CD8-positive, alpha-beta memory T cell (primary cell): Measurements from ENCODE around the gene USP16. TPM values are rescaled to one million over a fixed set of nuclear protein-coding genes. Genes with fewer than 3 reads are reported as not detected.
A peak's percentile ranks its signal among the peaks of the same experiment; 100 is the strongest.
"Not testable (repeated sequence)": the region's sequence is repeated elsewhere in the genome, so short reads cannot be mapped to it uniquely, and the experiment has no call there.

Source experiments
- CTCF ChIA-PET: fragments of 350-600 bp; sonication (Branson Sonifier 250); formaldehyde crosslinking; loops from one replicate; lab custom pipeline; 2021; ENCODE audit warnings: antibody characterized with exemption; lab: Charles Lee
- POLR2A ChIA-PET: fragments of 350-600 bp; sonication (Branson Sonifier 250); formaldehyde crosslinking; loops from one replicate; lab custom pipeline; 2021; ENCODE audit warnings: antibody characterized with exemption; lab: Charles Lee
- DNase-seq, 5 donors: peaks; one replicate each; pipeline versions ENCODE4 v3.0.0 to v3.0.0-alpha.2; 2020 to 2022; ENCODE audit warnings: mixed read lengths in 1 of 5
- H3K27ac ChIP-seq: one replicate; pipeline ENCODE4 v1.7.0; 2013; ENCODE audit warnings: low read depth, mild to moderate bottlenecking, low read length, moderate library complexity
- H3K27me3 ChIP-seq: 2 replicates; pipeline ENCODE4 v1.7.0; 2013; ENCODE audit warnings: low read length, mild to moderate bottlenecking; ENCODE audit not compliant: insufficient read depth, poor library complexity, severe bottlenecking
- H3K36me3 ChIP-seq: 2 replicates; pipeline ENCODE4 v1.7.0; 2013; ENCODE audit warnings: mild to moderate bottlenecking, low read length, moderate library complexity; ENCODE audit not compliant: insufficient read depth
- H3K4me1 ChIP-seq: 2 replicates; pipeline ENCODE4 v1.7.0; 2013; ENCODE audit warnings: mild to moderate bottlenecking, low read length, moderate library complexity; ENCODE audit not compliant: insufficient read depth
- H3K4me3 ChIP-seq: 2 replicates; pipeline ENCODE4 v1.7.0; 2013; ENCODE audit warnings: mild to moderate bottlenecking, low read length
- H3K9me3 ChIP-seq: 2 replicates; pipeline ENCODE4 v1.7.0; 2013; ENCODE audit warnings: mild to moderate bottlenecking, low read length
- H3K27ac Mint-ChIP-seq, 8 donors: one replicate each; pipeline ENCODE4 v1.8.0; 2020 to 2021; ENCODE audit warnings: mixed read lengths in 8 of 8, mild to moderate bottlenecking in 6 of 8, inconsistent platforms in 3 of 8, moderate library complexity in 3 of 8
- H3K27me3 Mint-ChIP-seq, 2 donors: one replicate each; pipeline ENCODE4 v1.8.0; 2020 to 2021; ENCODE audit warnings: mixed read lengths in 2 of 2, mild to moderate bottlenecking in 1 of 2, moderate library complexity in 1 of 2
- H3K36me3 Mint-ChIP-seq, 3 donors: one replicate each; pipeline ENCODE4 v1.8.0; 2020 to 2021; ENCODE audit warnings: mixed read lengths in 3 of 3, inconsistent platforms in 1 of 3, mild to moderate bottlenecking in 1 of 3
- H3K4me1 Mint-ChIP-seq, 3 donors: one replicate each; pipeline ENCODE4 v1.8.0; 2020 to 2021; ENCODE audit warnings: mixed read lengths in 3 of 3, inconsistent platforms in 1 of 3, mild to moderate bottlenecking in 1 of 3
- H3K4me3 Mint-ChIP-seq, 7 donors: one replicate each; pipeline ENCODE4 v1.8.0; 2020 to 2021; ENCODE audit warnings: mixed read lengths in 7 of 7, mild to moderate bottlenecking in 6 of 7, moderate library complexity in 4 of 7, inconsistent platforms in 2 of 7
- H3K9me3 Mint-ChIP-seq, 5 donors: one replicate each; pipeline ENCODE4 v1.8.0; 2020 to 2022; ENCODE audit warnings: mixed read lengths in 5 of 5, mild to moderate bottlenecking in 3 of 5, moderate library complexity in 2 of 5, inconsistent platforms in 1 of 5
- polyA plus RNA-seq: library from polyadenylated mRNA; unstranded; fragments of 300-500 nt; fragmentation: Illumina TruSeq; gene quantifications from one replicate; pipeline ENCODE4 v1.2.3, GENCODE V29; 2021
- total RNA-seq, 2 experiments: library from RNA; stranded (reverse); gene quantifications; one replicate each; pipeline ENCODE4 v1.2.3, GENCODE V29; 2021

Gene USP16
- total RNA-seq = 10 to 100 TPM; 55.7 to 55.9 TPM
- polyA plus RNA-seq = 32.5 TPM

DNA sequence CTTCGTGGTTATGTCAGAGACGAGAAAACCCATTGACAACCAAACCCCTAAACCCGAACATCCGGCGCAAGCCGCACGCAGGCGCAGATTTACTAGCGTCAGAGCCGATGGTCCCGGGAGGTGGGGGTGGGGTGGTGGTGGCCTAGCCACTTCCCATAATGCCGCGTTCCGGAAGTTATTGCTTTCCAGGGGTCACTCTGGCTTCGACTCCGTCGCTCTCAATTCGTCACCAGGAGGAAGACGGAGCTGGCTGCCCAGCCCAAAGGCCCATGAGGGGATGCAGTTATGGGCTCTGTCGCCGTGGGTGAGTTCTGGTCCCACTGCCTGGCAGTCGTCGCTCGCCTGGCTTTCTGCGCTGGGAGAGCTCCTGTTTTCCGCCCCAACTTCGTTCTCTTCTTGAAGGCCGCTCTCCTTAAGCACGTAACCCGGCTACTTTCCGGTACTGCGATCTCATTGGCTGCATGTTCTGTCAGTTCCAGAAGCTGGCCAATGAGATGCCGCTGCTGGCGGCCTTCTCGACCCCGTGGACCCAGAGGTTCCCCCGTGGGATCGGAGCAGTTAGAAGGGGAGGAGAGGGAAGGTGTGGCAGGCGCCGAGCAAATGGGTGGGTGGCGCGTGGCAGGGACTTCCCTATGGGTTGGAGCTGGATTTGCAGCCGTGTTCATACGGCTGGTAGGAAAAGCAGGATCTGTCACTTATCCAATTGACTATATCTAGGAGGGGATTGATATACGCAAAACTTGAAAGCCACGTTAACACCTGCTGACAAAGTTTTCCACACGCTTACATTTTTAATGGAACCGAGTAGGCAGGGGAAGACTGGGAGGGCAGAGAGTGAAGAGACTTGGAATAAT lies at the start of gene USP16:
TSS of gene USP16 (plus strand) at position 195 of the 854 bp plus-strand sequence. CDS start 3,246 bp downstream, outside the sequence.
- peaks cover 0 to 3% of the 10 kb centered on the region in 2 donors for H3K27me3 Mint-ChIP-seq
- no peaks in the 10 kb centered on the region for H3K9me3 Mint-ChIP-seq
- H3K4me3 Mint-ChIP-seq = peak within 1 kb of the TSS; percentile 91 to 99 (median 97)
- H3K9me3 ChIP-seq = no peaks in the 10 kb centered on the region
- peak; percentile 89 to 97 (median 96) for DNase-seq
- CTCF ChIA-PET = interaction anchor here (1.7 to 2.1 kb wide), 3 partner anchors 19 to 32 kb away, joined by 5 to 14 read pairs (median 8); partner anchors contain the start of gene LTN1
- H3K36me3 Mint-ChIP-seq = peaks cover 0 to 29% (median 9%) of the 10 kb centered on the region in 3 donors
- H3K36me3 ChIP-seq = no peaks in the 10 kb centered on the region
- H3K27ac Mint-ChIP-seq = peak within 1 kb of the TSS; percentile 97 to 100 (median 99)
- peak within 1 kb of the TSS; percentile 94 for H3K4me3 ChIP-seq
- POLR2A ChIA-PET = interaction anchor here (0.5 to 4.8 kb wide), 11 partner anchors 16 to 69 kb away, joined by 3 to 108 read pairs (median 4); partner anchors contain the start of genes CCT8 and LTN1
- no peaks in the 10 kb centered on the region for H3K27me3 ChIP-seq
- peak within 1 kb of the TSS; percentile 99 for H3K27ac ChIP-seq
- peaks cover 54% of the 10 kb centered on the region for H3K4me1 ChIP-seq
- peaks cover 50 to 73% (median 72%) of the 10 kb centered on the region in 3 donors for H3K4me1 Mint-ChIP-seq

GRCh38 chr21:28975397-28975796 lies 49.1 kb upstream of the USP16 start:
- Mint-ChIP-seq H3K4me3 (no peak overlapping the region), H3K36me3 (peaks cover 10 to 73% (median 19%) of the 10 kb centered on the region in 3 donors), H3K27me3 (no peaks in the 10 kb centered on the region), H3K4me1 (peaks cover 22 to 30% (median 24%) of the 10 kb centered on the region in 3 donors), H3K27ac (peak overlapping the region in 3 of 8 donors; percentile 15 to 54 (median 52)), H3K9me3 (no peaks in the 10 kb centered on the region)
- ChIA-PET CTCF (no interaction called here), POLR2A (no interaction called here)
- Histone ChIP-seq H3K4me3 (no peak overlapping the region), H3K27ac (no peak overlapping the region), H3K9me3 (no peaks in the 10 kb centered on the region), H3K27me3 (no peaks in the 10 kb centered on the region), H3K36me3 (peaks cover 24% of the 10 kb centered on the region), H3K4me1 (no peaks in the 10 kb centered on the region)
- DNase-seq = no peak

- CTCF ChIA-PET = no interaction called here
- Mint-ChIP-seq H3K9me3 (no peaks in the 10 kb centered on the region), H3K27me3 (no peaks in the 10 kb centered on the region), H3K4me1 (peaks cover 15 to 21% (median 16%) of the 10 kb centered on the region in 3 donors), H3K36me3 (peaks cover 13 to 82% (median 23%) of the 10 kb centered on the region in 3 donors), H3K4me3 (no peak overlapping the region), H3K27ac (no peak overlapping the region)
- H3K4me3 ChIP-seq = no peak overlapping the region
- H3K9me3 ChIP-seq = no peaks in the 10 kb centered on the region
- H3K27ac ChIP-seq = no peak overlapping the region
- H3K36me3 ChIP-seq = peaks cover 31% of the 10 kb centered on the region
- no peak for DNase-seq
- H3K4me1 ChIP-seq = no peaks in the 10 kb centered on the region
- no peaks in the 10 kb centered on the region for H3K27me3 ChIP-seq
- POLR2A ChIA-PET = no interaction called here
Measured at GRCh38 chr21:28979092-28979491, 45.4 kb upstream of the USP16 start.

DNA sequence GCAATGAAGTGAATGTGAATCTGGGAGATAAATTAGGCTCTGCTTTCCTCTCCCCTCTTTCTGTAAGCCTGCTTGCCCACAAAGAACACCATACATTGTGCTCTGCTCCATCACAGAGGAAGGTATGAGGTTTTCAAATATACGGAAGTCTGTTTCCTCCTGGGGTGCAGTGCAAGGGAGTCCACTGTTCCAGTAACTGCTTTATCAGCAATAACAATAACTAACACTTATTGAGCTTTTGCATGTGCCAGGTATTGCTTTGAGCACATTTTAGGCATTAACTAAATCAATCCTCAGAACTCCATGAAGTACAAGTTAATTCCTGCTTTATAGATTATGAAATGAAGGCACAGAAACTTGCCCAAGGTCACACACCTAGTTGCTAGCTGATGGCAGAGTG lies 41.8 kb upstream of the USP16 start:
- ChIA-PET CTCF (no interaction called here), POLR2A (no interaction called here)
- Histone ChIP-seq H3K4me3 (no peak overlapping the region), H3K9me3 (no peaks in the 10 kb centered on the region), H3K27me3 (no peaks in the 10 kb centered on the region), H3K36me3 (peaks cover 27% of the 10 kb centered on the region), H3K4me1 (no peaks in the 10 kb centered on the region), H3K27ac (no peak overlapping the region)
- Mint-ChIP-seq H3K9me3 (no peaks in the 10 kb centered on the region), H3K36me3 (peaks cover 13 to 78% (median 21%) of the 10 kb centered on the region in 3 donors), H3K27me3 (no peaks in the 10 kb centered on the region), H3K4me1 (peaks cover 5 to 25% (median 8%) of the 10 kb centered on the region in 3 donors), H3K27ac (peak overlapping the region in 2 of 8 donors; percentile 23 to 36), H3K4me3 (no peak overlapping the region)
- DNase-seq = no peak

- no peak overlapping the region for H3K27ac ChIP-seq
- peaks cover 13 to 55% (median 17%) of the 10 kb centered on the region in 3 donors for H3K36me3 Mint-ChIP-seq
- no peak overlapping the region for H3K4me3 ChIP-seq
- peaks cover 20% of the 10 kb centered on the region for H3K4me1 ChIP-seq
- H3K36me3 ChIP-seq = peaks cover 13% of the 10 kb centered on the region
- H3K4me3 Mint-ChIP-seq = no peak overlapping the region
- H3K9me3 Mint-ChIP-seq = no peaks in the 10 kb centered on the region
- H3K27me3 ChIP-seq = no peaks in the 10 kb centered on the region
- CTCF ChIA-PET = no interaction called here
- POLR2A ChIA-PET = no interaction called here
- H3K27me3 Mint-ChIP-seq = no peaks in the 10 kb centered on the region
- no peaks in the 10 kb centered on the region for H3K9me3 ChIP-seq
- no peak overlapping the region for H3K27ac Mint-ChIP-seq
- H3K4me1 Mint-ChIP-seq = peaks cover 29 to 53% (median 33%) of the 10 kb centered on the region in 3 donors
- no peak for DNase-seq
Measured at GRCh38 chr21:28986677-28987076, 37.8 kb upstream of the USP16 start.

GRCh38 chr21:28988146-28988545 lies 36.3 kb upstream of the USP16 start:
- H3K9me3 ChIP-seq, POLR2A ChIA-PET, H3K4me3 Mint-ChIP-seq, H3K27me3 Mint-ChIP-seq, H3K4me3 ChIP-seq, H3K27ac Mint-ChIP-seq, H3K27me3 ChIP-seq, DNase-seq, H3K36me3 ChIP-seq, H3K9me3 Mint-ChIP-seq, CTCF ChIA-PET, H3K27ac ChIP-seq: not testable (repeated sequence)
- peaks cover 28% of the 10 kb centered on the region for H3K4me1 ChIP-seq
- peaks cover 9 to 53% (median 11%) of the 10 kb centered on the region in 3 donors for H3K36me3 Mint-ChIP-seq
- peaks cover 37 to 68% (median 47%) of the 10 kb centered on the region in 3 donors for H3K4me1 Mint-ChIP-seq

- POLR2A ChIA-PET = interaction anchor here (1.0 to 3.4 kb wide), 10 partner anchors 9 to 308 kb away, joined by 3 to 65 read pairs (median 6); partner anchors contain the start of genes CCT8 and USP16
- Histone ChIP-seq H3K4me1 (peaks cover 34% of the 10 kb centered on the region), H3K36me3 (no peaks in the 10 kb centered on the region), H3K4me3 (peak overlapping the region; percentile 88), H3K27ac (peak overlapping the region; percentile 91), H3K9me3 (no peaks in the 10 kb centered on the region), H3K27me3 (no peaks in the 10 kb centered on the region)
- no peak for DNase-seq
- Mint-ChIP-seq H3K36me3 (peaks cover 0 to 22% (median 2%) of the 10 kb centered on the region in 3 donors), H3K9me3 (no peaks in the 10 kb centered on the region), H3K4me1 (peaks cover 35 to 59% (median 48%) of the 10 kb centered on the region in 3 donors), H3K4me3 (peak overlapping the region; percentile 85 to 97 (median 95)), H3K27ac (peak overlapping the region; percentile 78 to 100 (median 98)), H3K27me3 (no peaks in the 10 kb centered on the region)
- CTCF ChIA-PET = interaction anchor here (1.2 to 1.4 kb wide), 3 partner anchors 11 to 34 kb away, joined by 5 to 12 read pairs (median 8); no protein-coding TSS in a partner anchor
Measured at GRCh38 chr21:28991861-28992525, 32.5 kb upstream of the USP16 start.
